Tibial artery (tissue), 4 donors: ENCODE measurements around the gene GFM1.
A peak's percentile ranks its signal among the peaks of the same experiment; 100 is the strongest.

Experiments used
- DNase-seq, 2 donors: peaks; one replicate each; pipeline ENCODE4 v3.0.0-alpha.2; 2019
- H3K27ac ChIP-seq, 2 donors: fragments of 200-600 bp; sonication (generic) in 1 of 2; 1 replicate in 1 of 2; 2 replicates in 1 of 2; pipeline ENCODE4 v1.5.1; 2018 to 2019; ENCODE audit warnings: mild to moderate bottlenecking in 1 of 2
- H3K27me3 ChIP-seq, 2 donors: fragments of 200-600 bp; sonication (generic) in 1 of 2; one replicate each; pipeline versions ENCODE4 v1.5.1 to v1.6.0; 2016 to 2019
- H3K36me3 ChIP-seq, 3 donors: fragments of 200-600 bp; sonication (generic) in 2 of 3; one replicate each; pipeline ENCODE4 v1.5.1; 2016 to 2019; ENCODE audit warnings: mild to moderate bottlenecking in 2 of 3
- H3K4me1 ChIP-seq, 4 donors: fragments of 200-600 bp; sonication (generic) in 2 of 4; 1 replicate in 3 of 4; 2 replicates in 1 of 4; pipeline ENCODE4 v1.5.1; 2016 to 2019
- H3K4me3 ChIP-seq, 2 donors: fragments of 200-600 bp; sonication (generic) in 1 of 2; 1 replicate in 1 of 2; 2 replicates in 1 of 2; pipeline ENCODE4 v1.5.1; 2018 to 2019; ENCODE audit warnings: mild to moderate bottlenecking in 2 of 2
- H3K9me3 ChIP-seq, 3 donors: fragments of 200-600 bp; sonication (generic) in 1 of 3; one replicate each; pipeline ENCODE4 v1.5.1; 2016 to 2019
- CTCF ChIP-seq, 2 experiments: fragments of 200-600 bp in 1 of 2; fragments of 450-650 bp in 1 of 2; IDR thresholded peaks; one replicate each; pipeline ENCODE4 v1.5.1; 2017 to 2019; ENCODE audit warnings: antibody characterized with exemption in 2 of 2, mild to moderate bottlenecking in 1 of 2, moderate library complexity in 1 of 2
- intact Hi-C: fragments of 100-400 bp; cut with DNase I; formaldehyde crosslinking; loops from one replicate; pipeline ENCODE4 v1.15.0; 2023; ENCODE audit warnings: low total_unique reads

GFM1 gene

GRCh38 chr3:158644345-158644908, at the start of gene GFM1:
TSS of gene GFM1 (plus strand) at chr3:158644527. CDS start at chr3:158644635, 108 bp downstream.
- intact Hi-C loops, result no loop called here
- peak; percentile 58 to 79 for TF ChIP-seq CTCF (IDR thresholded peaks at IDR 0.05)
- Histone ChIP-seq H3K9me3 (no peaks in the 10 kb centered on the region), H3K4me3 (peak within 1 kb of the TSS; percentile 67 to 68), H3K4me1 (peaks cover 0 to 19% (median 14%) of the 10 kb centered on the region in 4 donors), H3K36me3 (peaks cover 0 to 8% (median 0%) of the 10 kb centered on the region in 3 donors), H3K27ac (peak within 1 kb of the TSS; percentile 85), H3K27me3 (no peaks in the 10 kb centered on the region)
- DNase-seq, result peak; percentile 95 to 96

GRCh38 chr3:158600787-158601186, 43.5 kb upstream of the GFM1 start:
- Histone ChIP-seq H3K4me3 (no peak overlapping the region), H3K9me3 (no peaks in the 10 kb centered on the region), H3K4me1 (no peaks in the 10 kb centered on the region), H3K27me3 (no peaks in the 10 kb centered on the region), H3K27ac (no peak overlapping the region), H3K36me3 (peaks cover 6 to 34% (median 22%) of the 10 kb centered on the region in 3 donors)
- no peak for DNase-seq
- intact Hi-C loops, result no loop called here
- TF ChIP-seq CTCF (IDR thresholded peaks at IDR 0.05), result no peak

GRCh38 chr3:158602227-158602626, 42.1 kb upstream of the GFM1 start:
- no peak for TF ChIP-seq CTCF (IDR thresholded peaks at IDR 0.05)
- no peak overlapping the region for H3K4me3 ChIP-seq
- H3K27ac ChIP-seq, result no peak overlapping the region
- intact Hi-C loops, result no loop called here
- H3K4me1 ChIP-seq, result no peaks in the 10 kb centered on the region
- H3K36me3 ChIP-seq, result peaks cover 6 to 36% (median 22%) of the 10 kb centered on the region in 3 donors
- H3K27me3 ChIP-seq, result no peaks in the 10 kb centered on the region
- DNase-seq, result no peak
- H3K9me3 ChIP-seq, result no peaks in the 10 kb centered on the region

GRCh38 chr3:158617982-158618875, 26.1 kb upstream of the GFM1 start:
- Histone ChIP-seq H3K27me3 (no peaks in the 10 kb centered on the region), H3K9me3 (peaks cover 0 to 9% (median 9%) of the 10 kb centered on the region in 3 donors), H3K36me3 (no peaks in the 10 kb centered on the region), H3K27ac (no peak overlapping the region), H3K4me1 (no peaks in the 10 kb centered on the region), H3K4me3 (no peak overlapping the region)
- no peak for TF ChIP-seq CTCF (IDR thresholded peaks at IDR 0.05)
- no peak for DNase-seq
- intact Hi-C loops, result no loop called here

GRCh38 chr3:158625881-158626280, 18.4 kb upstream of the GFM1 start:
- Histone ChIP-seq H3K4me1 (no peaks in the 10 kb centered on the region), H3K27ac (no peak overlapping the region), H3K9me3 (peaks cover 0 to 9% (median 6%) of the 10 kb centered on the region in 3 donors), H3K36me3 (no peaks in the 10 kb centered on the region), H3K27me3 (no peaks in the 10 kb centered on the region), H3K4me3 (no peak overlapping the region)
- TF ChIP-seq CTCF (IDR thresholded peaks at IDR 0.05), result no peak
- intact Hi-C loops, result no loop called here
- DNase-seq, result no peak
